Skin of body (tissue), 2 donors: Measurements from ENCODE around the gene EXOC7. TPM values are rescaled to one million over a fixed set of nuclear protein-coding genes. Genes with fewer than 3 reads are reported as not detected.
"Not testable (repeated sequence)": the region's sequence is repeated elsewhere in the genome, so short reads cannot be mapped to it uniquely, and the experiment has no call there.

Experiments used
- DNase-seq: peaks from one replicate; lab custom pipeline; 2025; lab: John Stamatoyannopoulos, UW
- total RNA-seq: library from RNA; depleted of rRNA; stranded (reverse); fragments of >200 nt; gene quantifications from one replicate; pipeline ENCODE4 v1.2.3, GENCODE V29; 2014

EXOC7 gene
- total RNA-seq, 1 donor from 2014 or later: 65.8 TPM

- DNase-seq: no peak
Measured at GRCh38 chr17:76075364-76076145, 28.0 kb downstream of the EXOC7 start.

GRCh38 chr17:76074390-76075363 is 28.9 kb downstream of the EXOC7 start, which contains the start of gene GALR2:
Gene GALR2, plus strand, starts transcription at chr17:76074781. Its CDS starts 103 bp downstream, at chr17:76074884.
- DNase-seq: no peak

DNA sequence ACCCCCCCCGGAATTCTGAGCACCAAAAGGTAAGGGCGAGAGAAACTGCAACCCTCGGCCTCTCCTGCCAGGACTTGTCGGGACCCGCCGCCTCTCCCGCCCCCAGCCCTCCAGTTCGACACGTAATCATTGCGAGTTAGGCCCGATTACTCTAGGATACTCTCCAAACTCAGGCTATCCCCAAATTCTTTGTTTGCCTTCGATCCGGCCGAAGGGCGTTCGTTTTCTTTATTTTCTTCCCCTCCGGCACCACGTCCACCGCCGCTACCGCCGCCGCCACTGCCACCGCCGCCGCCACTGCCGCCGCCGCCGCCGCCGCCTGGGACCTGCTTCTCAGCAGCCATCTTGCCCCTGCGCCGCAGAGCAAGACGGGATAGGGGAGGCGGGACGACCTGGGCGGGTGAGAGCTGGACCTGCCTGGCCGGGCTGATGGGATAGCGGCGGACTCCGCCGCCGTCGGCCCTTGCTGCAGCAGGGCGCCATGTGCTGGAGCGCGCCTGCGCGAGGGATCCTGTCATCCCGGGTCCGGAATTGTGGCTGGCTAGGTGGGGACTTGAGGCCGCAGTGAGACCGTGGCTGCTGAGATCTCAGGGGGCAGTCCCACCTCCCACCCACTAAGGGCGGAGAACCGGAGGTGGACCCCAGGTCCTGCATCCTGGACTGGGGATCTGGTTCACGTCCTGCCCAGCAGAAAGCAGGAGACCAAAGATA is 31.3 kb downstream of the EXOC7 start, which contains the start of gene SRP68:
Gene SRP68 (minus strand): TSS at position 370 of the 711 bp plus-strand sequence. CDS start 26 bp downstream, at position 344.
- DNase-seq: peak; percentile 88

- DNase-seq: no peak
Measured at GRCh38 chr17:76071531-76072147, 31.9 kb downstream of the EXOC7 start.

DNA sequence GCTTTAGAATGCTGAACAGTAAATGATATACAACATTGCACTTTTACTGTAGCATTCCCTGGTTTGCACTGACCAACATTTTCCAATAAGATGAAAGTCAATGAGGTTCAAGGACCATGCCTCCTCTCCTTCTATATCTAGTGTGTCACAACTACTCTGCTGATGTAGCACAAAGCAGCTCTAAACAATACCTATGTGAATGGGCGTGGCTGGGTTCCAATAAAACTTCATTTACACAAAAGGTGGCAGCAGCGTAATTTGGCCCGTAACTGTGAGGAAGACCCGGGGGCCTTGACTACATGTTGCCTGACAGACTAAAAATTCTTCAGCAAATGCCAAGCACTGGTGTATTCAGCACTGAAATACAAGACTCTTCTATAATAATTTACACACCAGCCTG is 37.8 kb downstream of the EXOC7 start:
- no peak for DNase-seq

DNA sequence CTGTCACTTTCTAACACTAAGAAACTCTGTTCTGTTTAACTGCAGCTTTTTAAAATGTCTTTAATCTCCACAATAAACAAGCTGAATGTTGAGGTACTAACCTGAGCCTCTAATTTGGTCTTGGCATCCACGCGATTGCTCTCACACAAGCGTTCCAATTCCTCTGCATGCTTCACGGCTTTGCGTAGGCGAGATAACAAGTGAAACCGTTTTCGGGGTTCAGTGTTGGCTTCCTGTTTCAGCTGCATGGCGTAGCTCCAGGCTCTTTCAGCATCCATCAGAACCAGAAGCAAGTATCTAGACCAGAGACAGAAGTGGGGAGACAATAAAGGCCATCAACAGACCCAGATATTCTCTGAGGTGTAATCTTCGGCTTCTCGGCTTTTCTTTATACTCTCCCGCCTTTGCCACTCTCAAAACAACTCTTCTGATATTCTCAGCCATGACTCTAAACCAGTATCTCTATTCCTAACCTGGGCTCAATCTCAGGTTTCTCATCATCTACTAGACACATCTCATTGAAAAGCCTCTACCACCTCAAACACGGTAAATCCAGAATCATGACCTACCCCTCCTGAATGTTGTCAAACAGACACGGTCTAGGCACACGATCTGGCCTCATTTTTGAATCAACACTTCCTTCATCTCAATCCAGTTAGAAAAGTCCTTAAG is 39.6 kb downstream of the EXOC7 start:
- DNase-seq: no peak

DNA sequence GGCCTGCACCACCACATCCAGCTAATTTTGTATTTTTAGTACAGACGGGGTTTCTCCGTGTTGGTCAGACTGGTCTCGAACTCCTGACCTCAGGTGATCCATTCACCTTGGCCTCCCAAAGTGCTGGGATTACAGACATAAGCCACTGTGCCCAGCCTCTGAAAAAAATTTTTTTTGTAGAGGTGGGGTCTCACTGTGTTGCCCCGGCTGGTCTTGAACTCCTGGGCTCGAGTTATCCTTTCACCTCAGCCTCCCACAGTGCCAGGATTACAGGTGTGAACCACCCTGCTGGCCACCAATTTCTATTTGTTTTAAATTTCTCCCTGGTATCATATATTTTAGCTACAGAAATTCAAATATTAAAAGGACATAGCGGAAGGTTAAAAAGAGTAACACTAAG is 45.3 kb downstream of the EXOC7 start:
- not testable (repeated sequence) for DNase-seq

DNA sequence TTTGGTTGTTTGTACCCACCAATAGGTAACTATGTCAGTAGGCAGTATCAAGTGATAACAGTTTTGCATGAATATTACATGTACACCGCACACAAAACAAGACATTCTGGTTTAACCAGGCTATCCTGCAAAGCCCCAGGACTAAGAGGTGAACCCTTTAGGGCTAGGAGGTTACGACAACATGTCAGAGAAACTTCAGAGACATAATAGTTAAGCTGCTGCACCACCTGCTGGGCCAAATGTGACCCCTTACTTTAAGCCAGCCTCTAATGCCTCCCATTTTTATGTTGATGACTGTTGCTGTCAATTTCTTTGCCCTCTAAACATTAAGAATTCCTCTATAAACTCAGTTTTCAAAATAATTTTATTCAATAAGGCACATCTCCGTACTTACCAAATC is 46.7 kb downstream of the EXOC7 start:
- no peak for DNase-seq

- no peak for DNase-seq
Measured at GRCh38 chr17:76054112-76054476, 49.5 kb downstream of the EXOC7 start.

- no peak for DNase-seq
Measured at GRCh38 chr17:76053246-76054111, 50.1 kb downstream of the EXOC7 start.

DNA sequence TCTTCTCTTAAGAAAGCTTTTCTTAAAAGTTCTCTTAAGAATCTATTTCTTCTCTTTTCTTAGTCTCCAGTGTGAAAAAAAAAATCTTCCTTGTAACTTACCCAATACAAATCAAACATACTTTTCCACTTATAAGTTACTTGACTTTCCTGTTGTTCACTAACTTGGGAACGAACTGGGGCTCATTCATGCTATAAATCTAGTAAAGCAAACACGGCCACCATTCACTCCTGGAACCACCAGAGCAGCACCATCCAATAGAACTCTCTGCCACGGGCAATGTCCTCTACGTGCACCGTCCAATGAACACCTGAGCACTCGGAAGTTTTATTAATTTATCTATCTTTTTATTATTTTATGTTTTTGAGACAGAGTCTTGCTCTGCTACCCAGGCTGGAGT is 52.0 kb downstream of the EXOC7 start:
- DNase-seq: no peak

- DNase-seq: no peak
Measured at GRCh38 chr17:76050538-76051467, 52.8 kb downstream of the EXOC7 start.

- DNase-seq: no peak
Measured at GRCh38 chr17:76049836-76050537, 53.6 kb downstream of the EXOC7 start.

DNA sequence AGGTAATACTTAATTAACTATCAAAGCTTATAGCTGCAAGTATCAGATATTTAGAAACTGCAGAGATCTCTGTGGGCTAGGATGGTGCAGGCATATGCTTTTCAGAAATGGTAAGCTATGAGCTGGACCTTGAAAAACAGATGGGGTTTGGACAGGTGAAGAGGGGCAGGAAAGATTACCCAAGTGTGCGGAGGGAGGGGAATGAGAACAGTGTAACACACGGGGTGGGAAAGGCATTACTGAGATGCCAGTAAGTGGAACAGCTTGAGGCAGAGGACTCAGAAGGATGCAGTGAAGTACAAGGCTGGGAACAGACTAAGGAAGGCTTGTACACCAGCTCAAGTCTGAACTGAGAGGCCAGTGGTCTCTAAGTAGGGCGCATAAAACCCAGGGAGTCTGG is 54.3 kb downstream of the EXOC7 start:
- no peak for DNase-seq

- DNase-seq: no peak
Measured at GRCh38 chr17:76048711-76049110, 54.9 kb downstream of the EXOC7 start.

- no peak for DNase-seq
Measured at GRCh38 chr17:76048025-76048605, 55.5 kb downstream of the EXOC7 start.

- no peak for DNase-seq
Measured at GRCh38 chr17:76046064-76046463, 57.5 kb downstream of the EXOC7 start.
